ENCODE data around the gene CDIP1. TPM values are rescaled to one million over a fixed set of nuclear protein-coding genes. Genes with fewer than 3 reads are reported as not detected.

Gene CDIP1
- total RNA-seq, 4 donors from 2014 or later, result 9.9 to 18.4 (median 15.0) TPM

DNA sequence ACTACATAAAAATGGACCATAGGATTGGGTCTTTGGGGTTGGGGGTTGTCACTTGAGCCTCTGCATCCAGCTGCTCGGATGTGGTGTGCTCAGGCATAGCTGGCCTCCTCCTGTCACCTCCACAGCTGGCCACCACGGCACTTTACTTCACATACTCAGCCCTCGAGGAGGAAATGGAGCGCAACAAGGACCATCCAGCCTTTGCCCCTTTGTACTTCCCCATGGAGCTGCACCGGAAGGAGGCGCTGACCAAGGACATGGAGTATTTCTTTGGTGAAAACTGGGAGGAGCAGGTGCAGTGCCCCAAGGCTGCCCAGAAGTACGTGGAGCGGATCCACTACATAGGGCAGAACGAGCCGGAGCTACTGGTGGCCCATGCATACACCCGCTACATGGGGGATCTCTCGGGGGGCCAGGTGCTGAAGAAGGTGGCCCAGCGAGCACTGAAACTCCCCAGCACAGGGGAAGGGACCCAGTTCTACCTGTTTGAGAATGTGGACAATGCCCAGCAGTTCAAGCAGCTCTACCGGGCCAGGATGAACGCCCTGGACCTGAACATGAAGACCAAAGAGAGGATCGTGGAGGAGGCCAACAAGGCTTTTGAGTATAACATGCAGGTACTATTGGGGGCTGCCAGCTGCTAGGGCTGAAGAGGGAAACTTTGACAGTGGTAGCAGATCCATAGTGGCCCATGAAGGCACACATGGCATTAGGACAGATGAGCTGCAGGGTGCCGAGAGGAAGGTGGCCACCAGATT, 30.8 kb downstream of the CDIP1 start:
- TF ChIP-seq POLR2A (IDR thresholded peaks at IDR 0.05), result no peak
- TF ChIP-seq, protein P1, sequence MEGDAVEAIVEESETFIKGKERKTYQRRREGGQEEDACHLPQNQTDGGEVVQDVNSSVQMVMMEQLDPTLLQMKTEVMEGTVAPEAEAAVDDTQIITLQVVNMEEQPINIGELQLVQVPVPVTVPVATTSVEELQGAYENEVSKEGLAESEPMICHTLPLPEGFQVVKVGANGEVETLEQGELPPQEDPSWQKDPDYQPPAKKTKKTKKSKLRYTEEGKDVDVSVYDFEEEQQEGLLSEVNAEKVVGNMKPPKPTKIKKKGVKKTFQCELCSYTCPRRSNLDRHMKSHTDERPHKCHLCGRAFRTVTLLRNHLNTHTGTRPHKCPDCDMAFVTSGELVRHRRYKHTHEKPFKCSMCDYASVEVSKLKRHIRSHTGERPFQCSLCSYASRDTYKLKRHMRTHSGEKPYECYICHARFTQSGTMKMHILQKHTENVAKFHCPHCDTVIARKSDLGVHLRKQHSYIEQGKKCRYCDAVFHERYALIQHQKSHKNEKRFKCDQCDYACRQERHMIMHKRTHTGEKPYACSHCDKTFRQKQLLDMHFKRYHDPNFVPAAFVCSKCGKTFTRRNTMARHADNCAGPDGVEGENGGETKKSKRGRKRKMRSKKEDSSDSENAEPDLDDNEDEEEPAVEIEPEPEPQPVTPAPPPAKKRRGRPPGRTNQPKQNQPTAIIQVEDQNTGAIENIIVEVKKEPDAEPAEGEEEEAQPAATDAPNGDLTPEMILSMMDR (IDR thresholded peaks at IDR 0.05), result no peak
- DNase-seq (ENCODE audit: low spot score in 2 of 2), result no peak
- intact Hi-C loops (cut with DNase I; ENCODE audit: low total_unique reads), result loop anchor here (5.0 kb wide), 1 partner anchor 40 kb away; no protein-coding TSS in a partner anchor
- 85 to 91% methylated on average over 17 of the region's 17 CpGs for WGBS, 2 donors
- H3K4me3 ChIP-seq (ENCODE audit: low read depth, poor library complexity, severe bottlenecking), result no peak overlapping the region

DNA sequence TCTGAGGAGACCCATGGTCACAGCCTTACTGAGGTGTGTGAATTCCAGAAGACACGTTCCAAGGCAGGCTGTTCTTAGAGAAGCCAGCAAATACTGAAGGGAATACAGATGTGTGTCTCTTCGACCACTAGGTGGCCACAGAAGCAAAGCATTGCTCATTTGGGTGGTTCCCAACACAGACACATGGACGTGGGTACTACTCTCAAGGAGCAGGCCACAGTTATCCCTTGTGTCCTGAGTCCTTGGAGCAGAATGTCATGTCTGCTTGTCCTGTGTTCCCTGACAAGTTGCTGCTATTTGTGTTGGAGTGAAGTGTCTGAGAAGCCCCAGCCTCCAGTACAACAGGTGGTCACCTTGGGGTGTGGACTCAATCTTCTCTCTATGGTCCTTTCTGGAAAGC, 32.1 kb downstream of the CDIP1 start:
- whole genome bisulfite sequencing, 2 donors, result 2 to 9% methylated on average over 3 of the region's 3 CpGs
- DNase-seq (ENCODE audit: low spot score in 2 of 2), result peak in 1 of 2 donors; percentile 71
- intact Hi-C loops (cut with DNase I; ENCODE audit: low total_unique reads), result loop anchor here (5.0 kb wide), 1 partner anchor 41 kb away; no protein-coding TSS in a partner anchor
- TF ChIP-seq POLR2A (IDR thresholded peaks at IDR 0.05), result no peak
- TF ChIP-seq, protein P1 (IDR thresholded peaks at IDR 0.05), result peak in 1 of 3 donors; percentile 55
- no peak overlapping the region for H3K4me3 ChIP-seq (ENCODE audit: low read depth, poor library complexity, severe bottlenecking)

DNA sequence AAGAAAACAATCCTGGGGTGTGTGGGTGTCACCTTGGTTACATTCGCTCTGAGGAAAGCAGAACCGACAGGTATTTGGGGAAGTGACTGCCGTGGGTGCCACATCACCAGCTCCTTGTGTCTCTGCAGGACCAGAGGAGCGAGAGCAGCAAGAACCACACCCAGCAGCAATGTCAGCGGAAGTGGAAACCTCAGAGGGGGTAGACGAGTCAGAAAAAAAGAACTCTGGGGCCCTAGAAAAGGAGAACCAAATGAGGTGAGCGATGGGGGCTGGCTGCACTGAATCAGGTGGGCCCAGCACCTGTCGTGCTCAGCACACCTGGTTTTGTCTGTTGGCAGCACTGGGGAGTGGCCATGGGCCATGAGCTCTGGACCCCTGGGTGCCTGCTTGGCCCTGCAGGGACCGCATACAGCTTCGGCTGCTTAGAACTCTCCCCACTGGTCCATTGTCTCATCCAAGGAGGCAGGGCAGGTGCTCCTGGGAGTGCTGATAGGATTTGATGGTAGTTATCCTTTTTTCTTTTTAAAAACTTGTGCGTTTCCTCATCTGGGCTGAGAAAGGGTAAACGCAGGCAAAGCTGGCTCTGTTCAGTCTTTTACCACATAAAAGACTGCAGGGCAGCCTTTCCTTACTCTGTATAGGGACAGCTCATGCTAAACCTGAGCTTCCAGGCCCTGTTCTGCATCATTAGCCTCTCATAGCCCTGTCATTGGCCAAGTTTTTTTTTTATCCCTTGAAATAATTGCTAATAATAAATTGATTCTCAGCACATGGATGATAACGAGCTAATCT, 33.0 kb downstream of the CDIP1 start:
- intact Hi-C loops (cut with DNase I; ENCODE audit: low total_unique reads), result loop anchor here (5.0 kb wide), 1 partner anchor 42 kb away; no protein-coding TSS in a partner anchor
- no peak overlapping the region for H3K4me3 ChIP-seq (ENCODE audit: low read depth, poor library complexity, severe bottlenecking)
- 70 to 71% methylated on average over 13 of the region's 13 CpGs for WGBS, 2 donors
- DNase-seq (ENCODE audit: low spot score in 2 of 2), result no peak
- TF ChIP-seq, protein P1 (IDR thresholded peaks at IDR 0.05), result no peak
- TF ChIP-seq POLR2A (IDR thresholded peaks at IDR 0.05), result no peak

DNA sequence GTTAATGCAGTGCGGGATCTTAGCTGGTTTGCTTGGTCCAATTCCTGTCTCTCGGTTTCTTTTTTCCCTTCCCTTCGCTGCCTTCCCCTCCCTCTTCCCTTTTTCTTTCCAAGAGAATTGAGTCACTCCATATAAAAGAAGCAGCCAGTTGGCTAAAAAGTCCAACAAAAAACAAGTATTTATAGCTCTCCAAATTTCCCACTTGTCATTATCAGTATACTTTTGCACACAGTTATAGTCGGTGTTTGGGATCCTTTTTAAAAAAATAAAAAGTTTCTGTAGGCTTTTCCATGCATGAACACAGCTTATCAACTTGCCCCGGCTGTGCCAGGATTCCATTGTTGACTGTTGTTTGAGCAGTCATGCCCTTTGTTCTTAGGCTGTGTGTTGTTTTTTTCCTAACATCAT, 37.5 kb downstream of the CDIP1 start:
- DNase-seq (ENCODE audit: low spot score in 2 of 2), result no peak
- TF ChIP-seq, protein P1 (IDR thresholded peaks at IDR 0.05), result no peak
- TF ChIP-seq POLR2A (IDR thresholded peaks at IDR 0.05), result no peak
- intact Hi-C loops (cut with DNase I; ENCODE audit: low total_unique reads), result no loop called here
- no peak overlapping the region for H3K4me3 ChIP-seq (ENCODE audit: low read depth, poor library complexity, severe bottlenecking)
- WGBS, 2 donors, result 16% methylated on average over 5 of the region's 5 CpGs

GRCh38 chr16:4500272-4500671, 38.3 kb downstream of the CDIP1 start:
- no peak overlapping the region for H3K4me3 ChIP-seq (ENCODE audit: low read depth, poor library complexity, severe bottlenecking)
- DNase-seq (ENCODE audit: low spot score in 2 of 2), result peak in 1 of 2 donors; percentile 41
- intact Hi-C loops (cut with DNase I; ENCODE audit: low total_unique reads), result no loop called here
- 23 to 40% methylated on average over 3 of the region's 3 CpGs for WGBS, 2 donors
- TF ChIP-seq, protein P1 (IDR thresholded peaks at IDR 0.05), result no peak
